T1000 (cell line): ENCODE measurements around the gene FAM217B.

Experiments used
- DNase-seq: peaks from one replicate; lab custom pipeline; 2025; ENCODE audit warnings: mixed read lengths; lab: John Stamatoyannopoulos, UW

FAM217B gene

DNA sequence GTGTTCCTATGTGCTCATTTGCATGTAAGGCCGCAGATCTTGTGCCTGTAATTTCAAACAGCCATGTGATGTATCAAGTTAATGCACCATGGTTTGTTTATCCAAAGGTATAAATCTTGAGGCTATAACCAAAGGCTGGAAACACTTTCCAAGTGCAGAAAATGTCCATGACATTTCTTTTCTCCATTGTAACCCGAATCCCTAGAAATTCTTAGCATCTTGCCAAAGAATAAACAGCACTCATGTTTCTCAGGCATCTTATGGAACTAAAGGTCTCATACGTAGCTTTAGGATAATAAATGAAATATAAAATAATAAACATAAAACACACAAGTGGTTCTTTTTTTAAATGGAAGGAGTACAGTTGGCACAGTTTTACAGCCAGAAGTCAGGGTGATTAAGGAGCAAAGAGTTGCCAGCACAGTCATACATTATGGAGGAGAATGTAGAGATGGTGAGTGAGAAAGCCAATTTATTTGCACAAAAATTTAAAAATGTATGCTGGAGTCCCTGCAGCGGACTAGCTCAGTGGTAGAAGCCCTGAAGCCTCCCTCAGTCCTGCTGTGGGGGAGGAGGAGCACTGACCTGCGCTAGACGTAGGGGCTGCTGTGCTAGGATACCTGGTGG lies 36.1 kb downstream of the FAM217B start:
- DNase-seq = no peak

DNA sequence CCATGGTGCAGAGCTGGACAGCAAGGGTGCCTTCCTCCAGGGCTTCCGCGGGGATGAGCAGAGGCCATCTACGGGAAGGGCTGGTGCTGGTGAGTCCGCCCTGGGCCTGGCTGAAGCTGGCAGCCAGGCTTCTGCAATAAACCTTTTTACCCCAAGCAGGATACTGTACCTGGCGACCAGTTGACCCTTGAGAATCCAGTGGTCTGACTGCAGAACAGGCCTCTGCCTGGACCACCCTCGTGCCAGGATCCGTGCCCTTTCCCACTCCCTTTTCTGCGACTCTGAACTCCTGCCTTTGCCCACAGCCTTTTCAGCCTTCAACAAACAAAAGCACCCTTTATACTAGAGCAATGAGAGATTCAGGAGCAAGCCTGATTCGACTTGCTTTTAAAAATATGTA lies 36.9 kb downstream of the FAM217B start:
- no peak for DNase-seq

DNA sequence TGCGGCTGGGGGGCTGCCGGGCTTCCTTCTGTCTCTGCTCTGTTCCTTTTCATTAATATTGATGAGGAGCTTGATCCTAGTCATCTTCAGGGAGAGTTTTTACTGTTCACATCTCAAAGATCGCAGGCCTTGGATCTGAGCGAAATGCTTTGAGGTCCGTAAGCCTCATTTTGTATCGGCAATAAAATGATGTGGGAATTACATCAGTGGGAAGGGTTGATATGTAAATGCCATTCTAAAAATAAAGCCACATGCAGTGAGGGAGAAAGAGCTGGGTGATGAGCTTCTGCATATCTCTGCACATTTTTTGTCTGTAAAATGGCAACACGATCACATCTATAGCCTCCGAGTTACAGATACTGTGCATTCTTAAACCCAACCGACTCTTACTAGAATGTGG lies 42.9 kb downstream of the FAM217B start:
- DNase-seq = no peak

DNA sequence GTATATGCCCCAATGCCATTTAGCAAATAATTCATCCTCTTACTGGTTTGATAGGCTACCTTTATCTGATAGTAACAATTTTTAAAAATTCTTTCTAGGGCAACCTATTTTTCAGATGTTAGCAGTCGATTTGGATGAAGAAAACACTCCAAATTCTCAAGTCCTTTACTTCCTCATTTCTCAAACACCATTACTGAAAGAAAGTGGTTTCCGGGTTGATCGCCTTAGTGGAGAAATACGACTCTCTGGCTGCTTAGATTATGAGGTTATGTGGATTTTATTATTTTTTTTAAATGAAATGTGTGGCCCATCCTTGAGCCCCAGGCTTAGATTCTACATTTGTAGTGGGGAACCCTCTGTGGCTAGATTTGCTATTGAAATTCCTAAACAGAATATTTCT lies 44.4 kb downstream of the FAM217B start:
- DNase-seq = no peak

DNA sequence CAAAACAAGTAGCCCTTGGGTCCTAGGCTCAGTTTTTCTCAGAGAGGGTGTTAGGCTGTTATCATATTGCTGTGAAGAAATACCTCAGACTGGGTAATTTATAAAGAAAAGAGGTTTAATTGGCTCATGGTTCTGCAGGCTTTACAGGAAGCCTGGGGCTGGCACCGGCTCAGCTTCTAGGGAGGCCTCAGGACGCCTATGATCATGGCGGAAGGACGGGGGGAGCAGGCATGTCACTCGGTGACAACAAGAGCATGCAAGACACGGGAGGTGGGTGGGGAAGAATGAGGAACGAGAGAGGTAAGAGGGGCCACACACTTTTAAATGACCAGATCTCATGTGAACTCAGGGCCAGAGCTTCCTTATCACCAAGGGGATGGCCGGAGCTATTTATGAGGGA lies 45.0 kb downstream of the FAM217B start:
- DNase-seq = no peak

DNA sequence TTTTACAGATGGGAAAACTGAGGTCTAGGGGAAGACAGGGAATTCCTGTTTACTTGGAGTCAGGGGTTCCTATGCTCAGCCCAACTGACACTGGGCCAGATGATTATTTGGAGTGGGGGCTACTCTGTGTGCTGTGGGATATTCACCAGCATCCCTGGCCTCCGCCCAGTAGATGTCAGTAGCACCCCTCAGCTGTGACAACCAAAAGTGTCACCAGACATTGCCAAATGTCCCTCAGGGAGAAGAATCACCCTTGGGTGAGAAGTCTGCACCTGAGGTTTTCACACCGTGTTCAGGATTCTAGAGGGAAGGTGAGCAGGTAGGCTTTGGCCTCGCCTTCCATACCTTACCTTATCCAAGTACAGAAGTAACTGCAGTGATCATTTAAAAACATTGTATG lies 45.7 kb downstream of the FAM217B start:
- DNase-seq = no peak

DNA sequence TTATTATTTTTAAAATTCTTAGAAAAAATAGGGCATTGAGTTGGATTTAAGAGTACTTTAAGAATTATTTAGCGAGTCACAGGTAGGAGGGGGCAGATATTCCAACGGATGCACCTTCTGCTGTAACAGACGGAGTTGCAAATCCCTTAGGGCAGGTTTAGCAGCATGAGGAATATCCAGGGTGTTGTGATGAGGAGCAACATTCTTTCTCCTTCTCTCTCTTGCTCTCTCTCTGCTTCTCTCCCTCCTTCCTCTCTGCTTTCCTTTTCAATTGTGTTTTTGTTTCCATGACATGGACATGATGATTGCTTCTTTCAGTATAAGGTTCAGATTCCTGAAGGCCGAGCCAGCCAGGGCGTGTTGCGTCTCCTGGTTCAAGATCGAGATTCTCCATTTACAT lies 46.9 kb downstream of the FAM217B start:
- DNase-seq = no peak

DNA sequence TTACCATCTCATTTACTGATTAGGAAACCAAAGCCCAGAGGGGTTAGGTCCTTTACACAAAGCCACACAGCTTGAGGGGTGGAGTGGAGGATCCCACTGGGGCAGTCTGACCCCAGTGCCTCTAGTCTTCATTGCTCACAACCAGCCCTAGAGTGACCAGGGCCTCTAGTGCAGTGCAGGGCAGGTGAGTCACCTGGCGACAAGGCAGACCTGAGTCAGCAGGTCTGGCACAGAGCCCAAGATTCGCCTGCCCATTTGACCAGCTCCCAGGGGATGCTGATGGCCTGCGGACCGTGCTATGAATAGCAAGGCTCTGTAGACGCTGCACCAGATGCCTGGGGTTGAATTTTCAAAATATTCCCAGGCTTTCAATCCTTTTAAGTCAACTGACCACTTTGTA lies 48.0 kb downstream of the FAM217B start:
- no peak for DNase-seq

DNA sequence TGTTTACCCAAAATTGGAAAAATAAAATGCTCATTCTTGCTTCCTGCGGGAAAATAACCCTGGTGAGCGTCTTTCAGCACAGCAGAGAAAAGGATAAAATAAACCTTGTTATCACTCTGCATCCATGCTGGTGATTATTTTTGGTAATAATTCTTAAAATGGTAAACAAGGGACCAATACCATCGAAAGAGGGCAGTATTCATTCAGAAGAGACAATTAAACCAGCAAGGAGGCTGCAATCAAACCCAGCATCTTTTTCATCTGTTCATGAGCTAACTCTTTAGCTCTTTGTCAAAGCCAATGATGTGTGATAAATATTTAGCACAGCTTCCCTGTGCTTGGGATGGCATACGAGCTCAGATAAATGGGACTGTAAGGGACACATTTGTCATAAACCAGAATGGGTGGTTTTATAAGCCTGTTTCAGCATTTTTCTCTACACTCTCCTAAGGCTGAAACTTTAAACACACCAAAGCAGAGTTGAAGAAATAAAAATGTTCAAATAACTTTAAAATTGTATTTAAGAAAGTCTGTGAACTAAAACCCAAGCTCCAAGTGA lies 52.4 kb downstream of the FAM217B start:
- no peak for DNase-seq

DNA sequence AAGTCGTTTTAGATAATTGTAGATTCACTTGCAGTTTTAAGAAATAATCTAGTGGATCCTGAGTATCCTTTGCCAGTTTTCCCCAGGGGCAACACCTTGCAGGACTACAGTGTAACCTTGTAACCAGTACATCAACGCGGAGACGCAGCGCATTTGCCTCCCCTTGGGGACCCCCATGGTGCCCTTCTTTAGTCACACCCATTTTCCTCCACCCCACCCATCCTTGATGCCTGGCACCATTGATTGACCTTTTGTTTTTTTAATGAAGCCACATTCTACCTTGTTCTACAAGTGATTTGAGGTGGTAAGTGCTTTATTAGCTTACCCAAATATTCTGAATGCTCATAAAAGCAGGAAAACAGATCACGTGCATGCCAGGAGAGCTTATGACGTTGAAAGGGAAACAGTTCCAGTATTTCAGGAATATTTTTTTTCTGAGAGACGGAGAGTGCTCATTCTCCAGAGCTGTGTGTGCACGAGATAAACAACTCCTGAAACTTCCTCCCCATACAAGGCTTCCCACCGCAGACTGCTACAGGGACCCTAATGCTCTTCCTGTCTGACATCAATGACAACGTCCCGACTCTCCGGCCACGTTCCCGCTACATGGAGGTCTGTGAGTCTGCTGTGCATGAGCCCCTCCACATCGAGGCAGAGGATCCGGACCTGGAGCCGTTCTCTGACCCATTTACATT lies 53.7 kb downstream of the FAM217B start:
- DNase-seq = no peak

DNA sequence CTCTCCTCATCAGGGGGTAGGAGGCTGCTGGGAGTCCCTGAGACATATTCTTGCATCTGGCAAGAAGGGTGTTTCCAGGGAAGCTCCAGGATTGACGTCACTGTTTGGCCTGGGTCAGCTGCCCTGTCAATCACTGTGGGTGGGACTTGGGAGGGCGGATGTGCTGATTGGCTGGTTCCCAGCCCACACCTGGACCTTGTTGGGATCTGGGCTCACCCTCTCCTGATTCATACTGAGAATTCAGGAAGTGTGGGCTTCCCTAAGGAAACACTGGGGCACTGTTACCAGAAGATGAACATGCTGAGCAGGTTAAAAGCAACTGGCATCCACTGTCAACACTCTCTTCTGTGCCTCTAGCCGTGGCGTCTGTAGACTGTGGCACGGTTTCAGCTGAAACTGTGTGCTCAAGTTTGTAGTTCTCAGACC lies 54.5 kb downstream of the FAM217B start:
- DNase-seq = no peak

DNA sequence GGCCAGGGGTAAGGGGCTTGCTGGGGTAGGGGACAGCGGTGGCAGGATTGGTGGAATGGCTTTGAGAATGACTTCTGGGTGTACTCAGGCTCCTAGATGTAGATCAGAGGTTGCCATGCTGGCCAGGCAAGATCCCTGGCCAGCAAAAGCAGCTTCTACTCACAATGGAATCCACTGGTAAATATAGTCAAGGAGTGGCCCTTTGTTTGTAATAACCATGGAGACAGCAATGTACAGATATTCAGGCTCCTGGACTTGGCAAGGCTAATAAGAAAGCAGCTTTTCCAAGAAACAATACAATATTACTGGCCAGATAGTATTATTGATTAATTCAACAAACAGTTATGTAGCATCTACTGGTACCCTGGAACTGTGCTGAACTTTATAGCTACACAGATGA lies 55.9 kb downstream of the FAM217B start:
- no peak for DNase-seq

DNA sequence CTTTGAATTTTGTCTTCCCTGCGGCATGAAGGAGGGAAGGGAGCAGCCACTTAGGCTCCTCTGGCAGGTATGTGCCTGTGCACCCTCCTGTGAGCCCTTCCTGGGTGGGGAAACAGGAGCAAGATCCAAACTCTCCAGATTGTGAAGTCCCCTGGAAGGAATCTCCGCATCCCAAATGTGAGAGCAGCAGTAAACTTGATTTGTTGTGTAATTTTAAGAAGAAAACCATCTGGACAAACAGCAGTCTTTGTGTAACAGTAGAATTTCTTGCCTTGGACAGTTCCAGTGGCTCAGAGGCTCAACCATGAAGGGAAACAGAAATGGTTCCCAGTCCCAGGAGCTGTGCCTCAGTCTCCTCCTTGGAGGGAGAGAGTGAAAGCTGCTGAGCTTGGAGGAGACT lies 57.7 kb downstream of the FAM217B start:
- no peak for DNase-seq
